Measurements from ENCODE around the gene PRPS1.
A peak's percentile ranks its signal among the peaks of the same experiment; 100 is the strongest.
"Not testable (repeated sequence)": the region's sequence is repeated elsewhere in the genome, so short reads cannot be mapped to it uniquely, and the experiment has no call there.

Gene PRPS1

DNA sequence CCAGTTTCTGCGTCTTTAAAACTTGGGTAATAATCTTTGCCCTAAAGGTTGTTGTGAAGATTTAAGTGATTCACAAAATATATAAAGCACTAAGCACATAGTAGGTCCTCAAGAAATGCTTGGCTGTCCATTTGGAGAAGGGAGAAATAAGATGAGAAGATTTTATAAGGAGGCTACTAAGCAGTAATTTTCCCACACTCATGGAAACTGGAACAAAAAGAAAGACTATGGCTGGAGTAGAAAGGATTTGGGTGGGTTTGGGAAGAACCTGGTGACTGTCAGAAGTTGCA lies 47.0 kb downstream of the PRPS1 start:
- no peak for DNase-seq (ENCODE audit: low read depth)

DNA sequence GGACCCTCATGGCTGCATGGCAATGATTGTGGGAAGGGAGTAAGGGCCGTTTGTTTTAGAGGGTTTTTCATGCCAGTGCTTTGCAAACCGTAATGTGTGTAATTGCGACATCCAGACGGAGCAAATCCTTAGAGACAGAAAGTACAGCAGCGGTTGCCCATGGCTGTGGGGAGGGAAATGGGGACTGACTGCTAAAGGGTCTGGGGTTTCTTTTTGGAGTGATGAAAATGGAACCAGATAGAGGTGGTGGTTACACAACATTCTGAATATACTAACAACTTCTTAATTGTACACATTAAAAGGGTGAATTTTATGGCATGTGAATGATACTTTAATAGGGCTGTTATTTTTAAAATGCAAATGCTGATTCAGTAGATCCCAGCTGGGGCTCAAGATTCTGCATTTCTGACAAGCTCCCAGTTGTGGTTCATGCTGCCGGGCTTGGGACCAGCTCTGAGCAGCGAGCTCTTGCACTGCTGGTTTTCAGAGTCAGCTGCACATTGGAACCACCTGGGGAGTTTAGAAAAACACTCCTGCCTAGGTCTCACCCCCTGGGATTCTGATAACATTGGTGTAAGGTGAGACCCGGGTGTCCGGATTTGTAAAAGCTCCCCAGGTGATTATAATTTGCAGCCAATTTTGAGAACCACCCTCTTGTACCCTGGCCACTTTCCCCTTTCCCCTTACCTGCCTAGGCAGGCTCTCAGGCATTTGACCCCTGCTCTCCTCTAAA lies 47.7 kb downstream of the PRPS1 start:
- DNase-seq (ENCODE audit: low read depth): no peak

DNA sequence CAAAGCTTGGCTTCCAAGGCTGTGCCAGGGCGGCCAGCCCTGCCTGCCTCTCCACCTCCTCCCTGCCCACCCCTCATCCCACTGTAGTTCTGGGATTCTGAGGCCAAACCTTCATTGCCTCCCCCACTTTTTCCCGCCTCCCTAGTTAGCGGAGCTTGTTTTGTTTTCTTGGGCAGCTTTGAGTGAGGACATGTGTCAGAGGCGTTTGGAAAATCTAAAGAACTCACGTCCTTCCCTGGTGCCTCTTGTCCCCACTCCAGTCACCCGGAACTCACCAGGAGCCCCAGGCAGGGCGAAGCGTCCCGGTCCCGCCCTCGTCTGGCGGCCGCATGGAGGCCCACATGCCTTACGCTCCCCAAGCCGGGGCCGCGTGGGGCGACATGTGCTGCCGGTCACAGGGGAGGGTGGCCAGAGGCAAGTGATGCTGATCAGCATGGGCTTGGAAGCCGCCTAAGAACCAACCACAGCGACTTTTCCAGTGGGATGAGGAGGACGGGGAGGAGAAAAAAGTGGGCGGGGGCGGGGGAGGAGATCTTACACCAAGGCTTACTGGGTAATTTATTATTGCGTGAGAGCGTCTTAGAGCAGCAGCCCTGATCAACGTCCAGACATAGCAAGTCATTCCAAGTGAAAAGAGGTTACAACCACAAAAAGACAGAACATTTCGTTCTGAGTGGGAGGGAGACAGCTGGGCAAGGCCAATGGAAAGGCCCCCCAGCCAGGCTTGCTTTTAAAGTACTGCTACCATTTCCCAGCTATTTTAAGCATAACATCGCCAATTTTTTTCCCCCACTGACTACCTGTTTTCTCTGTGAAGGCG lies 48.5 kb downstream of the PRPS1 start:
- DNase-seq (ENCODE audit: low read depth): peak; percentile 85

DNA sequence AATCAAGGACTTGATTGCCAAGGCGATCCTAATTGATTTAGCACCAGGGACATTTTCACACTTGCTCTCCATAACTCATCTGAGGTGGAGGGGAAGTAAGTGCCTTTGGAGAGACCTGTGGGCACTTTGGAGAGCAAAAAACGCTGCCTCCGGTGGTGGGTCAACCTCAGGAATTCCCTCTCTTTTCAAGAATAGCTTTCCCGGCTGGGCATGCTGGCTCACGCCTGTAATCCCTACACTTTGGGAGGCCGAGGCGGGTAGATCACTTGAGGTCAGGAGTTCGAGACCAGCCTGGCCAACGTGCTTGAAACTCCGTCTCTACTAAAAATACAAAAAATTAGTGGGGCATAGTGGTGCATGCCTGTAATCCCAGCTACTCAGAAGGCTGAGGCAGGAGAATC lies 49.2 kb downstream of the PRPS1 start:
- DNase-seq (ENCODE audit: low read depth): peak; percentile 8

DNA sequence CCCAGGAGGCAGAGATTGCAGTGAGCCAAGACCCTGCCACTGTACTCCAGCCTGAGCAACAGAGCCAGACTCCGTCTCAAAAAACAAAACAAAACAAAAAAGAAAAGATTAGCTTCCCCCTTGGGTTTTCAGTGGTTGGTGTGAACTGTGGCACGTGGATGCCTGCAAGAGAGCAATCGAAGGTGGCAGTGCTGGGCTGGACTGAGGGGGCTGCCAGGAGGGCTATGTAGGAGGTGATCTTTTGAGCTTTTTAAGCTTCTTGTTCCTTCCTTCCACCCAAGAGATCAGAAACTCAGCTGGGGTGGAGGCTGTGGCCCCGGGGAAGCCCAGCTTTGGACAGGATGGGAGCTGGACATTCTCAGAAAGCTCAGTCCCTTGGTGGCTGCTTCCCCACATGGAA lies 49.6 kb downstream of the PRPS1 start:
- DNase-seq (ENCODE audit: low read depth): no peak

DNA sequence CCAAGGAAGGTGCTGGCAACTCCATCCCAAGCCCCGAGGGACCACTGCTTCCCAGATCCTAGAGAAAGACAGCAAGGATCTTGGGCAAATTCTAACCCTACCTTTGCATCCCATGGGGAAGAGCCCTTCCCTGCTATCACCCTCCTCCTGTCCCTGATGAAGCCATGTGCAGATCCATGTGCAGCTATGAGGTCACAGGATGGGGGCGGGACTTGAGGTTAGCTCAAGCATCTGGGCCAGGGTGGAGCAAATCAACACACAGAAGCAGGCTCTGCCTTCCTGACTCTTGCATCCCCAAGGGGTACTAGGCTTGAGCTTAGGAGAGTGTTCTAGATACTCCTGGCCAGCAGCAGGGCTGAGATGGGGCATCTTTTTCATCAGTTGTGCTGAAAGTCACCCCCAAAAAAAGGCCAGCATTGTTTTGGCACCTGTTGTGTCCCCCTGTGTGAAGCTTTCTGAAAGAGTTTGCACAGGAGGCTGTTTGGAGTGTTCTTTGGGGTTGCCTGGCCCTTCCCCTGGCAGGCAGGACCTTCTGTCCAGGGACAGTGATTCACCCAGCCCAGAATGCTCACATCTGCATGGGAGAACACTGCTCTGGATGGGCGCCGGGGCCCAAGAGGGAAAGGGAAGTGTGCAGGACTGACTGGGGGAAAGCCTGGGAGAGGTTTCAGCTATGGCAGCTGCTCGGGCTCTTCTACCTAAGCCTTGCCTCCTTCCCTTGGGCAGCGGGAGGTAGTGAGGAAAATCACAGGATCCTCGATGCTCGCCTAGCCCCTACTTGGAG lies 50.8 kb downstream of the PRPS1 start:
- DNase-seq (ENCODE audit: low read depth): peak; percentile 63

DNA sequence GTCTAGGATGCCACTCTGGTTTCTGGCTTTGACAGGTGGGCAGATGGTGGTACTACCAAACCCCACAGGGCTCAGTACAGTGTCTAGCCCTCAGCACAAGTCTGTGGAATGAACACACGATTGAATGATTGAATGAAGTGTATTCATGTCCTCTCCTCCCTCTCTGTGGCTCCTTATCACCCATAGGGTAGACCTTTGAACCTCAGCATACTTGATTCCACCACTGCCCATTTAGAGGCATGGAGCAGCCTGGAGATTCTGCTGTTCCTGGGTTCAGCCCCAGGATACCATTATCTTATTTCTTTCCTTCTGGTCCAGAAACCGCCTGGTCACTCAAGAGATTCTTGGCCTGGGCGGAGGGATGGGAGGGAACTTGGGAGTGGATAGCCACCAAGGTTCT lies 53.9 kb downstream of the PRPS1 start:
- DNase-seq (ENCODE audit: low read depth): no peak

DNA sequence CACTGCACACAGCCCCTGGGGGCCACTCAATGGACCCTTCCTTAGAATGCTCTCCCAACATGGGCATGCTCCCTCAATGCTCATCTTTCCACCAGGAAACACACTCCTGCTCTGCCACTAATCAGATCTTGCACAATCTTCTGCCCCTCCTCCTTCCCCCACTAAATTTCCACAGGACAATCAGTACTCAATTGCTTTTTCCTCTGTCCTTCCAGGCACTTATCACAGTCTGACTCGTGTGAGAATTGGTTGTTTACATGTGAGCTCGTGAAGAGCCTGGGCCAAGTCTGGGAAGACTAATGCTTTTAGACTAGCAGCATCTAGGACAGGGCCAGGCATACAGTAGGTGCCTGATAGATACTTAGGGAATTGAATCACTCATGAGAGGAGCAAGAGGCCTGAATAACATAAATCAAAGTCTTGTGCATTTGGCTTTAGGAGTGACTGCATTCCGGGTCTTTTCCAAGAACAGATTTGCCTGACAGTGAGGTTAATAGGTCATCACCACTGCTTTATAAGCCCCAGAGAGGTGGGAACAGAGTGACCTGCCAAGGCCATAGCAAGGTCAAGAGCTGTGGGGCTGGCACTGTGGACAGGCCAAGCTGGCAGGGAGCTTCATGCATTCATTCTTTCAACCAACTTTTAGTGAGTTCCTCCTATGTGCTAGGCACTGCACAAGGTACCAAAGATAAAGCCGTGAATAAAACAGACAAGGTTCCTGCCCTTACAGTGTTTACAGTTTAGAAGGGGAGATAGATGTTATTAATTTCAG lies 55.0 kb downstream of the PRPS1 start:
- no peak for DNase-seq (ENCODE audit: low read depth)

DNA sequence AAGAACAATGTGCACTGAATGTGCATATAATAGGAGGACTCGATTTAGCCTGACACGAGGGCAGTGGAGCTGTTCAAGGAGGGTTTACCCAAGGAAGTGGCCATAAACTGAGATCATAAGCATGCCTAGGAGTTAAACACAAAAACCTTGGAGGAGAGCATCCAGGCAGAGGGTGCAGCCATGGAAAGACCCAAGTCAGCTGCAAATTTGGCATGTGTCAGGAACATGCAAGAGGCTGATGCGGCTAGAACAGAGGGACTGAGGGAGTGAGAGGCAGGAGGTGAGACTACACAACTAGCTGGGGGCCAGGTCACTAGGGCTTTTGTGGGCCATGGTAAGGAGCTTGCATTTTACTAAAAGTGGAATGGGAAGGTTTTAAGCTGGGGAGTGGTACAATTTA lies 55.6 kb downstream of the PRPS1 start:
- no peak for DNase-seq (ENCODE audit: low read depth)

DNA sequence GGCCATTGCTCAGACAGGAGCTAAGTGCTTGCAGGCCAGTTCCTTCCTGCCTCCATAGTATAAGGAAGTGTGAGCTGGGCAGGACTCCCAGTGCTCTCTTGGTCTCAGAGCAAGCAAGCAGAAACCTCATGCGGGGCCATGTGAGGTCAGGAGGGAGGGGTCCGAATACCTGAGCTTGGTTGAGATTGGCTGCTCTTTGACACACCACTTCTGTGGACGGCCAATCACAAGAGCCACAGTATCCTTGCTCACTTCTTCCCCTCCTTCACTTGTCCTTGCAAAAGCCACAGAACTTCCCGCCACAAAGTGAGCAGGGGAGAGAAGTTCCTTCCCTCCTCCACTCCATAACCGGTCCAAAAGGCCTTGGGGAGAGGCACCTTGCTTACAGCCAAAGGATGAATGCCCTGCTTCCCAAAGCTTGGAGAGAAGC lies 56.7 kb downstream of the PRPS1 start:
- DNase-seq (ENCODE audit: low read depth): no peak

DNA sequence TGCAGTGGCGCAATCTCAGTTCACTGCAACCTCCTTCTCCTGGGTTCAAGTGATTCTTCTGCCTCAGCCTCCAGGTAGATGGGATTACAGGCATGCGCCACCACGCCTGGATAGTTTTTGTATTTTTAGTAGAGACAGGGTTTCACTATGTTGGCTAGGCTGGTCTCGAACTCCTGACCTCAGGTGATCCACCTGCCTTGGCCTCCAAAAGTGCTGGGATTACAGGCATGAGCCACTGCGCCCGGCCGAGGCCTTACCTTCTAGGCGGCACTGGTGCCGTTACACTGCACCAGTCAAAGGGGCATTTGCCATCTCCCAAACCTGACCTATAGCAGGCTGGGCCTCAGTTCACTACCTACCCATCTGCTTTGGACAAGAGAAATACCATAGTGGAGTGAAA lies 57.3 kb downstream of the PRPS1 start:
- DNase-seq (ENCODE audit: low read depth): not testable (repeated sequence)

DNA sequence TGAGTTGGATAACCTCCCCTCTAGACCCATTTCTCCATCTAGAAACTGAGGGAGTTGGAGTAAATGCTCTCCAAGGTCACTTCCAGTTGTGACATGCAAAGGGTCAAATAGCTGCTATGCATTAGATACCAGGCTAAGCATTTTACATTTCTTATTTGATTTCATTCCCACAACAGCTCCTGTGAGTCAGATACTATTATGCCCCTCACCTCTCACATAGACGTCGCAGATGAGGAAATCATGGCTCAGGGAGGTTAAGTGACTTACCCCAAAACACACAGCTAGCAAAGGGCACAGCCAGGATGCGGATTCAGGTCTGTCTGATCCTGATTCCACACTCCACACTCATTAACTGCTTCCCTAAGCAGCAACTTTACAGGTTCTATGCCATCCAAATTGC lies 57.7 kb downstream of the PRPS1 start:
- DNase-seq (ENCODE audit: low read depth): no peak

DNA sequence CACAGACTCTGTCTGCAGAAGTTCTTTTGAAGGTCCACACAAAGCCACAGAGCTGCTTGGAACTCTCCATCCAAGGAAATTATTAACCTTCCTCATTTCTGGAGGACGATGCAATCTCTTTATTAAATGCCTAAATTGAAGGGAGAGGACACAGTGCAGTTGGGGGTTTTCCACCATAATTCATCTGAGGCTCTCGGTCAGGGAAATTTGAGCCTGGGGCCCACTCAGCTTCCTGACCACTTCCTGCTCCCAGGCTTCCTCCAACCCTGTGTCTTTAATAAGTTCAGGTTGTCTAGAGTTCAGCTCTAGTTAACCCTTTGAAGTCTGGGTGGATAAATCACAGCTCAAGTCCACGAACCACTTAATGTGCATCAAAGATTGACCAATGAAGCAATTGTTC lies 58.5 kb downstream of the PRPS1 start:
- DNase-seq (ENCODE audit: low read depth): peak; percentile 25

DNA sequence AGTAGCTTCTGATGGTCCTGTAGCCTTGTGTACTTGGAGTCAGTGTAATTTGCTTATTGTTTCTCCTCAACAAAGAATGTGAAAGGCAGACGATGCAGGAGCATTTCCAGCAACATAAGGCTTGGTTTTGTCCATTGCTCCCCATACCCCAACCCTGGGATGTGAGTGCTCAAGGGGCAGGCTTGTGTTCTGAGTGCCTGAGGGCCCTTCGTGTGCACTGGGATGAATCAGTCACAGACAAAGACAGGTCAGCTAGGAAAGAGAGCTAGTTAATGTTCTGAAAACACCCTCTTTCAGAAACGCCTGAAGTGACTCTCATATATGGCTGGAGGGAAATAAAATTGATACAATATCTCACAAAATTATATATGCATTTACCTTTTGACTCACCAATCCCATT lies 59.1 kb downstream of the PRPS1 start:
- DNase-seq (ENCODE audit: low read depth): no peak

DNA sequence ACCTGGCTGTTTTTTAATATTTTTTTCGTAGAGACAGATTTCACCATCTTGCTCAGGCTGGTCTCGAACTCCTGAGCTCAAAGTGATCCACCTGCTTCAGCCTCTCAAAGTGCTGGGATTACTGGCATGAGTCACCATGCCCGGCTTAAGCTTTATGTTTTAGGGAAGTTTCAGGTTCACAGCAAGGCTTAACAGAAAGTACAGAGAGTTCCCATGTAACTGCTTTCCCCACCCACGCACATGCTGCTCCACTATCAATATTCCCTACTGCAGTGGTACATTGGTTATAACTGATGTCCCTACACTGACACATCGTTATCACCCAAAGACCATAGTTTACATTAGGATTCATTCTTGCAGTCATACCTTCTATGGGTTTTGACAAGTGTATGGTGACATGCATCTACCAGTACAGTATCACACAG lies 62.7 kb downstream of the PRPS1 start:
- no peak for DNase-seq (ENCODE audit: low read depth)

DNA sequence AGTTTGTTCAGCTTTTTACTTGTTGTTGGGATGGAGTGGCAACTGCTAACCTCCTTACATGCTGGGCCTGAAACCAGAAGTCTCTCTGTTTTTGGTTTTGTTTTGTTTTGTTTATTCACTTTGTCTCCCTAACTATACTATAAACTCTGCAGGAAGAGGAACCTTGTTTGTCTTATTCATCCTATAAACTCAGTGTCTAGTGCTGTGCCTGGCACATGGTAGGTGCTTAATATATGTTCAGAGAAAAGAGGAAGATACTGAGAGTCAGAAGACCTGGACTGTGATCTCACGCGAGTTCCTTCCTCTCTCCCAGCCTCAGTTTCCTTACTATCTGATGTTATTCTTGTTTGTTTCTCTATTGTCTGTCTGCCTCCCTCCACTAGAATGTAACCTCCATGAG lies 71.3 kb downstream of the PRPS1 start:
- DNase-seq (ENCODE audit: low read depth): no peak

DNA sequence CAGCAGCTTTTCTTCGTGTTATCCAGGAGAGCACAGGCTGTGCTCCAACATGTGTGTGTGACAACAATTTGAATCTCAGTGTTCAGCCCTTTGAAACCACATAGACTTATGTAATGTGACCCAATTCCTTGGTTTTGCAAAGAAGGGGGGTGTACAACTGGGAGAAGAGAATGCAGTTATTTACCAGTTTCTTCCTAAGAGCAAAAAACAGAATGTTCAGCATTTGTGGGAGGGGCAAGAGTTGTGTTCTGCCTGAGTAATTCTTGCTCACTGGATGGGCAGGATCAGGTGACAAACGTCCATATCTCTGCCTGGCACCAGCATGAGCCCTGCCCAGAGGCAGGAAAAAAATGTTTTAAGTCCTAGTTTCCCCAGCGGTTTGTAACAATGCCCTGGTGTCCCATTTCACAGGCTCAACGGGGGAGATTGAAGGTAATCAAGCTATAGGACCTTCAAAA lies 72.0 kb downstream of the PRPS1 start:
- DNase-seq (ENCODE audit: low read depth): peak; percentile 42
